BJ (cell line): ENCODE results near the gene FZD4. TPM values are rescaled to one million over a fixed set of nuclear protein-coding genes. Genes with fewer than 3 reads are reported as not detected.

Source experiments
- CTCF ChIA-PET: fragments of 350-600 bp; formaldehyde crosslinking; extraction: SDS; loops from one replicate; lab custom pipeline; 2021; ENCODE audit warnings: antibody characterized with exemption, inconsistent platforms; lab: Yijun Ruan, JAX
- POLR2A ChIA-PET: fragments of 300-600 bp; sonication (Branson Sonifier 250); formaldehyde crosslinking; extraction: SDS; loops from one replicate; lab custom pipeline; 2021; ENCODE audit warnings: antibody characterized with exemption; lab: Charles Lee
- DNase-seq: peaks from one replicate; pipeline ENCODE4 v3.0.0-alpha.2; 2011; ENCODE audit warnings: low read depth
- H3K27me3 ChIP-seq: 2 replicates; pipeline ENCODE4 v1.6.0; 2011; ENCODE audit warnings: low read length; ENCODE audit not compliant: control insufficient read depth, insufficient read depth
- H3K36me3 ChIP-seq: 2 replicates; pipeline ENCODE4 v1.5.1; 2011; ENCODE audit warnings: low read length; ENCODE audit not compliant: control insufficient read depth, insufficient read depth
- H3K4me3 ChIP-seq: 2 replicates; pipeline ENCODE4 v1.5.1; 2011; ENCODE audit warnings: low read depth, mild to moderate bottlenecking, control low read depth, low read length
- polyA plus RNA-seq: library from polyadenylated mRNA; depleted of rRNA; stranded (reverse); fragments of >200 nt; gene quantifications from 2 replicates; pipeline ENCODE4 v1.2.3, GENCODE V29; 2011
- TF ChIP-seq, protein P1 (sequence below): IDR thresholded peaks from 2 replicates; pipeline ENCODE4 v1.5.1; 2011; ENCODE audit warnings: low read depth, mild to moderate bottlenecking, control low read depth, inconsistent platforms, low read length, moderate library complexity; ENCODE audit not compliant: insufficient read depth

Gene FZD4
- polyA plus RNA-seq, 1 experiment = 12.4 TPM

DNA sequence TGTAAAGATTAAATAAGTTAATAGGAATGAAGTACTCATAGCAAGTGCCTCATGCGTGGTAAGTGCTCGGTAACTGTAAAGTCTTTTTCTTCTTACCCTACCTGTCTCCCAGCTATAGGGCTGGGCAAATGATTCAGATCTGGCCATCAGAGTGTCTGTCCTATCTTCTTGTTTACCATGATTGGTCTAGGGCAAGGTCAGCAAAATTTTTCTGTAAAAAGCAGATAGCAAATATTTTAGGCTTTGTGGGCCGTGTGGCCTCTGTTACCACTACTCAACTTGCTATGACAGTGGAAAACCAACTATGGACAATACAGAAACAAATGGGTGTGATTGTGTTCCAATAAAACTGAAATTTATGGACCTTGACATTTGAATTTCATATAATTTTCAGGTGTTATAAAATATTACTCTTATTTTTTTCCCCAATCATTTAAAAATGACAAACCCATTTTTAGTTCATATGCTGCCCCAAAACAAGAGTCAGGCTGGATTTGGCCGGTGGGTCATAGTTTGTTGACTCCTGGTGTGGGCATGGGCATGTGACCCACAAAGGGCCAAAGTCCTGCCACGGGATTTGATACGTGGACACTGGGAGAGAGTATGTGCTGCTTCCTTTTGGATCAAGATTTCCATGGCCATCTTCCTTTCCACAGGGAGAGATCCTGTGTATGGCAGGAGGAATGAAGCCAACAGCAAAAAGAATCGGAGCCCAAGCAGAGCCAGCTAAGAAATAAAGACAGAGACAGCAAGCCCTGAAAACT, 26.8 kb upstream of the FZD4 start:
- POLR2A ChIA-PET = no interaction called here
- CTCF ChIA-PET = interaction anchor here (1.4 kb wide), 1 partner anchor 13 kb away, joined by 7 read pairs; no protein-coding TSS in a partner anchor
- TF ChIP-seq, protein P1, sequence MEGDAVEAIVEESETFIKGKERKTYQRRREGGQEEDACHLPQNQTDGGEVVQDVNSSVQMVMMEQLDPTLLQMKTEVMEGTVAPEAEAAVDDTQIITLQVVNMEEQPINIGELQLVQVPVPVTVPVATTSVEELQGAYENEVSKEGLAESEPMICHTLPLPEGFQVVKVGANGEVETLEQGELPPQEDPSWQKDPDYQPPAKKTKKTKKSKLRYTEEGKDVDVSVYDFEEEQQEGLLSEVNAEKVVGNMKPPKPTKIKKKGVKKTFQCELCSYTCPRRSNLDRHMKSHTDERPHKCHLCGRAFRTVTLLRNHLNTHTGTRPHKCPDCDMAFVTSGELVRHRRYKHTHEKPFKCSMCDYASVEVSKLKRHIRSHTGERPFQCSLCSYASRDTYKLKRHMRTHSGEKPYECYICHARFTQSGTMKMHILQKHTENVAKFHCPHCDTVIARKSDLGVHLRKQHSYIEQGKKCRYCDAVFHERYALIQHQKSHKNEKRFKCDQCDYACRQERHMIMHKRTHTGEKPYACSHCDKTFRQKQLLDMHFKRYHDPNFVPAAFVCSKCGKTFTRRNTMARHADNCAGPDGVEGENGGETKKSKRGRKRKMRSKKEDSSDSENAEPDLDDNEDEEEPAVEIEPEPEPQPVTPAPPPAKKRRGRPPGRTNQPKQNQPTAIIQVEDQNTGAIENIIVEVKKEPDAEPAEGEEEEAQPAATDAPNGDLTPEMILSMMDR = no peak
- Histone ChIP-seq H3K27me3 (no peaks in the 10 kb centered on the region; the same call in 1 of the 2 replicates), H3K36me3 (no peaks in the 10 kb centered on the region), H3K4me3 (no peak overlapping the region)
- no peak for DNase-seq

DNA sequence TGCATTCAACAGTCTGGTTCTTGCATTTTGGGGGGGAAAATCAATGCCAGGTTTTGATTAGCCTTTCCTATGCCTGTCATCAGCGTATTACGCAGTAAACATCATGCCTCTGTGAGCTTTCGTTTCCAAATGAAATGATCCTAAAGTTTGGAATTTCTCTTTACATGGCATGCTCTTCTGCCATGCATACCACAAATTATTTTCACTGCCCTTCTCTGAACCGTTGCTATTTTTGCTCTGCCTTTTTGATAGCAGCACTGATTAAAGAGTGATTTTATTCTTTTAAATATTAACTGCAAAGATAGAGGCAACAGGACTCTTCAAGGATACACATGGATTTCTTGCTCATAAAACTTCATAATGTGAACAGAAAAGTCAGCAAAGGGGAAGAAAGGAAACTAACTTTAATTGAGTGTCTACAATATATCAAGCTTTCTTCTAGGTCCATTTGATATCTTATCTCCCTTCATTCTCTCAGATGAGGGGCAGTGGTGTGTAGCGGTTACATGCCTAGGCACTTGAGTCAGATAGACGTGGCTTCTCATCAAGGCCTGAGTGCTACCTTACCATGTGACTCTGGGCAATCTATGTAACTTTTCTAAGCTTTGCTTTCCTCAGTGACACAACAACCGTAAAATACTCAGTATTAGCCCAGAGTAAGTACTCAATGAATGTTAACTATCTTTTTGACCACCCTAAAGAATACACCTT, 25.0 kb upstream of the FZD4 start:
- ChIA-PET CTCF (interaction anchor here (0.6 to 1.9 kb wide), 5 partner anchors 13 to 374 kb away, joined by 3 to 7 read pairs (median 4); no protein-coding TSS in a partner anchor), POLR2A (no interaction called here)
- TF ChIP-seq, protein P1 = no peak
- no peaks in the 10 kb centered on the region for H3K36me3 ChIP-seq
- H3K27me3 ChIP-seq = no peaks in the 10 kb centered on the region; the same call in 1 of the 2 replicates
- no peak for DNase-seq
- no peak overlapping the region for H3K4me3 ChIP-seq

DNA sequence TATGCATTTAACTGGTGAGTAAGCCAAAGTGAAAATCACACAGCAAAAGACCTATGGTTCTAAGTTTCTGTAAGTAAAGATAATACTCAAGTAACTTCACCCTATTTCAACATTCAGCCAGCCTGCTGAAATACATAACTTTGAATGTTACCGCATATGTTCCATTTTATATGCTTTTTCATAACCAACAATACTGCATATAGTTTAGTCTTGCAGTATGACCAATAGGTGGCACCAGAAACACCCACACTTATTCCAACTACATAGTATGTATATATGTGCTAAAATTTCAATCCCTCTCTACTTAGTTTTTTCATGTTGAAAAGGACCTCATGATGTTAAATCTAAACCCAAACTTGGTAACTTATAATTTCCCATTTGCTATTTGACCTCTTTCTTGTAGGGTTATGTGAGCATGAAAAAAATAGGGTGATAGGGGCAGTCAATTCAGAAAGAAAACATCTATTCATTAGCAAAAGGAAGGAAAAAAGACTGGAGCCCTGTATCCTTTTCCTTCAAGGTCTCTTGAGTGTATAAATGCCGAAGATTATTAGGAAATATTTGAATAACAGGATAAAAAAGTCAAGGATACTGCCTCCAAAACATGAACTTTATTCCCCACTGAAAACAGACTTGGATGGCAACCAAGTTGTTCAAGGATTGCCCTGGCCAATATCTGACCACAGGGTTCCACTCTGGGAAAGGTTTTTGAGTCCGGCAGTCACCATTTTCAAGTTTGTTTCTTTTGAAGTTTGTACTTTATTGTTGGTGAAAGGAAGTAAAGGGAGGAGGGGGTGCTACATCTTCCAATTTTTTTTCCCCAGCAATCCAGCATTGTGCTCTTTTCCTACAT, 23.8 kb upstream of the FZD4 start:
- no peak for DNase-seq
- CTCF ChIA-PET = interaction anchor here (0.8 to 1.9 kb wide), 4 partner anchors 10 to 39 kb away, joined by 3 to 7 read pairs (median 4); no protein-coding TSS in a partner anchor
- TF ChIP-seq, protein P1 = peak; percentile 72
- H3K4me3 ChIP-seq = no peak overlapping the region
- POLR2A ChIA-PET = no interaction called here
- H3K27me3 ChIP-seq = no peaks in the 10 kb centered on the region; the same call in 1 of the 2 replicates
- no peaks in the 10 kb centered on the region for H3K36me3 ChIP-seq

DNA sequence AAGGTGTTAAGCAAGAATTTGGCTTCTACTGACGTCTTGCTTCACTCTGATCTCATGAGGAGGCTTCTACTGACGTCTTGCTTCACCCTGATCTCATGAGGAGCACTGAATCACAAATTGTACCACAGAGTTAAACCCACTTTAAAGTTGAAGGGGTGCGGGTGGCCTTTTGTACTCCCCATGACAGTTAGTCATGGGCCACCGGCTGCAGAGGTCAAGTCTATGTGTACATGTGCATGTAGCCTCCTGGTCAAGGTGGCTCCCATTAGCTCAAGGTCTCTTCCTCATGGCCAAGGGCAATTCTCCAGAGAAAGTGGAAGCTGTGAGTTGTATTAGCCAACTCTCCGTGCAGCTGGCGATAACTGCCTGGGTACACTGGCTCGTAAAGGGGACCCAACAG, 23.1 kb upstream of the FZD4 start:
- POLR2A ChIA-PET = no interaction called here
- H3K4me3 ChIP-seq = no peak overlapping the region
- TF ChIP-seq, protein P1 = no peak
- no peaks in the 10 kb centered on the region; the same call in 1 of the 2 replicates for H3K27me3 ChIP-seq
- CTCF ChIA-PET = interaction anchor here (0.8 to 1.0 kb wide), 3 partner anchors 9 to 37 kb away, joined by 3 to 4 read pairs (median 3); no protein-coding TSS in a partner anchor
- no peaks in the 10 kb centered on the region for H3K36me3 ChIP-seq
- no peak for DNase-seq
